CD4-positive, CD25-positive, alpha-beta regulatory T cell (primary cell): ENCODE results near the gene ANO1. TPM values are rescaled to one million over a fixed set of nuclear protein-coding genes. Genes with fewer than 3 reads are reported as not detected.

ENCODE experiments used
- ATAC-seq, 2 donors: fragments of 150-1000 bp; cut with Tn5 transposase; one replicate each; pipeline ENCODE4 v1.10.0; 2021; ENCODE audit warnings: low read depth in 2 of 2, moderate number of reproducible peaks in 2 of 2, moderate library complexity in 1 of 2
- DNase-seq, 3 donors: peaks; one replicate each; pipeline versions ENCODE4 v3.0.0 to v3.0.0-alpha.2; 2012 to 2022; ENCODE audit warnings: mixed read lengths in 1 of 3
- H3K27ac ChIP-seq: one replicate; pipeline ENCODE4 v1.7.0; 2013; ENCODE audit warnings: mild to moderate bottlenecking, low read length; ENCODE audit not compliant: insufficient read depth, poor library complexity, severe bottlenecking
- H3K27me3 ChIP-seq: one replicate; pipeline ENCODE4 v1.7.0; 2013; ENCODE audit warnings: low read length; ENCODE audit not compliant: control insufficient read depth, insufficient read depth
- H3K36me3 ChIP-seq: one replicate; pipeline ENCODE4 v1.7.0; 2013; ENCODE audit warnings: mild to moderate bottlenecking, low read length, moderate library complexity; ENCODE audit not compliant: control insufficient read depth, insufficient read depth
- H3K4me1 ChIP-seq: 2 replicates; pipeline ENCODE4 v1.7.0; 2013; ENCODE audit warnings: mild to moderate bottlenecking, low read length; ENCODE audit not compliant: insufficient read depth, control insufficient read depth, poor library complexity, severe bottlenecking
- H3K4me3 ChIP-seq: one replicate; pipeline ENCODE4 v1.7.0; 2013; ENCODE audit warnings: low read depth, mild to moderate bottlenecking, low read length, moderate library complexity
- H3K9me3 ChIP-seq, 2 experiments: 1 replicate in 1 of 2; 2 replicates in 1 of 2; pipeline ENCODE4 v1.7.0; 2013; ENCODE audit warnings: low read length in 2 of 2, mild to moderate bottlenecking in 1 of 2, moderate library complexity in 1 of 2; ENCODE audit not compliant: control insufficient read depth in 2 of 2
- H3K27ac Mint-ChIP-seq, 3 donors: one replicate each; pipeline ENCODE4 v1.8.0; 2020 to 2022; ENCODE audit warnings: mild to moderate bottlenecking in 3 of 3, mixed read lengths in 3 of 3, moderate library complexity in 2 of 3
- H3K27me3 Mint-ChIP-seq: one replicate; pipeline ENCODE4 v1.8.0; 2022; ENCODE audit warnings: mild to moderate bottlenecking, mixed read lengths
- H3K36me3 Mint-ChIP-seq: one replicate; pipeline ENCODE4 v1.8.0; 2020; ENCODE audit warnings: mixed read lengths
- H3K4me1 Mint-ChIP-seq, 4 donors: one replicate each; pipeline ENCODE4 v1.8.0; 2020 to 2022; ENCODE audit warnings: mixed read lengths in 4 of 4, mild to moderate bottlenecking in 1 of 4
- H3K4me3 Mint-ChIP-seq, 4 donors: one replicate each; pipeline ENCODE4 v1.8.0; 2020 to 2022; ENCODE audit warnings: mild to moderate bottlenecking in 4 of 4, mixed read lengths in 4 of 4, moderate library complexity in 3 of 4
- H3K9me3 Mint-ChIP-seq, 7 donors: one replicate each; pipeline ENCODE4 v1.8.0; 2020 to 2022; ENCODE audit warnings: mixed read lengths in 7 of 7, mild to moderate bottlenecking in 3 of 7, moderate library complexity in 2 of 7
- polyA plus RNA-seq, 4 donors: library from polyadenylated mRNA; unstranded; fragments of 300-500 nt; fragmentation: Illumina TruSeq; gene quantifications; one replicate each; pipeline ENCODE4 v1.2.3, GENCODE V29; 2021
- total RNA-seq: library from RNA; stranded (reverse); gene quantifications from one replicate; pipeline ENCODE4 v1.2.3, GENCODE V29; 2022

The ANO1 gene
- total and polyA plus RNA-seq, 5 donors from 2014 or later = not detected

DNA sequence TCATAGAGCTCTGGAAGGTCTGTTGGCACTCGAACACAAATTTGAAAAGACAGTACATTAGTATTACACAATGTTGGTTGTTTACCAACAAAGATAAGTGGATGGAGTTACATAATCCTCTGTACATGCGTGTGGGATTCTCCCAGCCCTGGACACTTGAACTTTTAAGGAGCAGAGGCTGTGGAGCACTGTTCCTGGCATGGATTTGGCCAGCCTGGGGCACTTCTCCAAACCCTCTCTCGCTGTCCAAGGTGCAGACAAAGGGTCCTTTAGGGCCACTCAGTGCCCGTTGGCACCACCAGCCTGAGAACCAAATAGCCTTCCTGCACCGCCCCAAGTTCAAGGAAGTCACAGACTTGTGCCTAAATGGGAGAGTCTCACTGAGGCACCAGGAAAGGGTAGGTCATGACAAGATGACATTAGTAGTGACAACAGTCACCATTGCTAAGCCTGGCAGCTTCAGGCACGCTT, 1.6 kb upstream of the ANO1 start:
- H3K9me3 Mint-ChIP-seq = no peaks in the 10 kb centered on the region
- H3K4me3 Mint-ChIP-seq = no peak overlapping the region
- ATAC-seq (no peak), DNase-seq (no peak)
- Histone ChIP-seq H3K27ac (no peak overlapping the region), H3K27me3 (peaks cover 4% of the 10 kb centered on the region), H3K4me1 (no peaks in the 10 kb centered on the region), H3K4me3 (no peak overlapping the region), H3K36me3 (no peaks in the 10 kb centered on the region), H3K9me3 (no peaks in the 10 kb centered on the region)
- peaks cover 66% of the 10 kb centered on the region for H3K27me3 Mint-ChIP-seq
- H3K36me3 Mint-ChIP-seq = no peaks in the 10 kb centered on the region
- peak overlapping the region in 1 of 3 donors; percentile 20 for H3K27ac Mint-ChIP-seq
- H3K4me1 Mint-ChIP-seq = peaks cover 0 to 6% (median 0%) of the 10 kb centered on the region in 4 donors

DNA sequence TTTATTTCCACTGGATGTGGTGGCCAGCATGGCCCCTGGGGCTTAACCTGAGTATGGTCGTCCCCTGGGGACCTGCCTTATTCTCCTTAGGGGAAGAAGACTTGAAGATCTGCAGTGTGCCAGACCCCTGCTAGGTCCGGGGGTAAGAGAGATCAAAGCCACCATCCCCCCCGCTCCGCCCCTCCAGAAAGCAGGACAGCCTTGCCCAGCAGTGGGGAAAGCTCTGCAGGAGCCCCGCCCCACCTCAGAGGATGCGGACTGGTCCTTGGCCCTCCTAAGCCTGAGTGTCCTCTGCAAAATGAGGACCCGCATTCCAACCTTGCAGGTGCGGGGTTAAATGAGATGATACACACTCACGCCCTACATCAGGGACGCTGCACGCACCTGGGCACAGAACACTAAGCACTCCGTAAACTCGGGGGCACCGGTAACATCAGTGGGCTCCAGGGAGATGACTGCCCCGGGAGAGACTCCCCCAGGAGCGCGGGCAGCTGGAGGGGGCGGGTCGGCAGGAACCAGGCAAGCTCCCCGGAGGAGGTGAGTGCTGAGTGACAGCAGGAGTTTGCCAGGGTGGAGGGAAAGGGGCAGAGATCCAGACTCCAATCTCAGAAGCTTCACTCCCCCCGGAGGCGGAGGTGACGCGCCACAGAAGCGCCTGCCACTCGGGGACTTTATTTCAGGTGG, 564 bp upstream of the ANO1 start:
- Histone ChIP-seq H3K36me3 (no peaks in the 10 kb centered on the region), H3K4me3 (no peak overlapping the region), H3K27ac (no peak overlapping the region), H3K4me1 (no peaks in the 10 kb centered on the region), H3K9me3 (no peaks in the 10 kb centered on the region), H3K27me3 (peaks cover 4% of the 10 kb centered on the region)
- no peaks in the 10 kb centered on the region for H3K9me3 Mint-ChIP-seq
- no peak overlapping the region for H3K4me3 Mint-ChIP-seq
- ATAC-seq = no peak
- DNase-seq = no peak
- peaks cover 60% of the 10 kb centered on the region for H3K27me3 Mint-ChIP-seq
- no peaks in the 10 kb centered on the region for H3K36me3 Mint-ChIP-seq
- peaks cover 0 to 6% (median 0%) of the 10 kb centered on the region in 4 donors for H3K4me1 Mint-ChIP-seq
- no peak overlapping the region for H3K27ac Mint-ChIP-seq

DNA sequence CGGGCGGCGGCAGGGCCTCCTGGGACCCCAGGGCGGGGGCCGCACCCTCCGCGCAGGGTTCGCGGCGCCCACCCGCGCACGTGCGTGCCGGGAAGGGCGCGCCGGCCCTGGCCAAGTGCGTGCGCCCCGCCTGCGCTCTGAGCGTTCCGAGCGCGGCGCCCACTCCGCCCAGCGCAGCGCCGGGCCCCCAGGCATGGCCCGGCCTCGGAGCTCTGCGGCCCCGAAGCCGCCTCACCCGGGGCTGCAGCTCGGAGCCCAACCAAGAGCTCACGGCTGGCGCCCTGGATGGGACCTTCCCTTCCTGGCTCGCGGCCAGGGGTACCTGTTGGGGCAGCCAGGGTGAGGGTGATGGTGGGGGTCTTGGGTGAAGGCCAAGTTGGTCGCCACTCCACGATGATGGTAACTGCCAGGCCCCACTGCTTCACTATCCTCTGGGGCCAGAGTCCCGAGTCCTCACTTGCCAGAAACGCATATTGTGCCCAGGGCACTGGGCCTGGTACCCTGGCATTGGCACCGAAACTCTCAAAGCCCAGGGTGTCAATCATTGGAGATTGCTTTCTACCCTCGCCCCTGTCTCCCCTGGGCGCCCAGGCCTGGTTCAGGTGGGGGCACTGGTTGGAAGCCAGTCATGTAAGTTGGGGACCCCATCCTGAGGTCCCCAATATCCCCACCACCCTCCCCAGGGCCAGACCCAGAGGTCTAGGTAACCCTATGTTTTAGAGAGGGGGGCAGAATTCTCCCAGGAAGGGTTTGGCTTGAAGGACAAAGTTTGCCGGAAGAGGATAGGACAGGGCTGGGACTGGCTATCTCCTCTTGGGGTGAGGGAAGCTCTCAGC, 882 bp downstream of the ANO1 start:
- Histone ChIP-seq H3K27ac (no peak overlapping the region), H3K9me3 (no peaks in the 10 kb centered on the region), H3K36me3 (no peaks in the 10 kb centered on the region), H3K4me1 (no peaks in the 10 kb centered on the region), H3K27me3 (no peaks in the 10 kb centered on the region), H3K4me3 (no peak overlapping the region)
- no peak for DNase-seq
- Mint-ChIP-seq H3K4me1 (no peaks in the 10 kb centered on the region), H3K9me3 (no peaks in the 10 kb centered on the region), H3K27ac (no peak overlapping the region), H3K4me3 (no peak overlapping the region), H3K36me3 (no peaks in the 10 kb centered on the region), H3K27me3 (peaks cover 47% of the 10 kb centered on the region)
- no peak for ATAC-seq

- ATAC-seq (no peak), DNase-seq (no peak)
- Histone ChIP-seq H3K4me1 (no peaks in the 10 kb centered on the region), H3K9me3 (no peaks in the 10 kb centered on the region), H3K36me3 (no peaks in the 10 kb centered on the region), H3K27me3 (no peaks in the 10 kb centered on the region), H3K4me3 (no peak overlapping the region), H3K27ac (no peak overlapping the region)
- Mint-ChIP-seq H3K9me3 (no peaks in the 10 kb centered on the region), H3K4me3 (no peak overlapping the region), H3K4me1 (no peaks in the 10 kb centered on the region), H3K27ac (no peak overlapping the region), H3K36me3 (no peaks in the 10 kb centered on the region), H3K27me3 (peaks cover 41% of the 10 kb centered on the region)
Measured at GRCh38 chr11:70079691-70080090, 1.6 kb downstream of the ANO1 start.

- no peaks in the 10 kb centered on the region for H3K4me1 Mint-ChIP-seq
- ATAC-seq = no peak
Measured at GRCh38 chr11:70080763-70081162, 2.6 kb downstream of the ANO1 start.

DNA sequence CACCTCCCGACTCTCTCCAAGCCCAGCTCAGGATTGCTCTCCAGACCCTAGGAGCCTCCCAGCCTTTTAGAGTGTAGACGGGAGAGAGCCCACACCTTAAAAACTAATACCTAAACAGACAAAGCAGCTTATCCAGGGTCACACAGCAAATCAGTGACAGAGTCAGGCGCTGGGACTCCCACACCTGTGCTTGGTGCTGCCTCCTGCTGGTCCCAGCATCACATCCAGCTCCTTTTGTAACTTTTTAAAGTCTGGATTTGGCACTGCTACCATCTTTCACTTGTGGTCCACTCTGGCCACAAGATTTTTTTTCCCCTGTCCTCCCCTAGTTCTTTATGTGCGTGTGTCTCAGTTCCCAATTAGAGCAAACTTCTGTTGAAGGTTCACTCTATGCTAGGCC, 4.7 kb downstream of the ANO1 start:
- no peaks in the 10 kb centered on the region for H3K36me3 Mint-ChIP-seq
- DNase-seq = no peak
- H3K4me3 Mint-ChIP-seq = no peak overlapping the region
- Histone ChIP-seq H3K36me3 (no peaks in the 10 kb centered on the region), H3K27me3 (no peaks in the 10 kb centered on the region), H3K4me3 (no peak overlapping the region), H3K27ac (no peak overlapping the region), H3K9me3 (no peaks in the 10 kb centered on the region), H3K4me1 (no peaks in the 10 kb centered on the region)
- H3K27ac Mint-ChIP-seq = no peak overlapping the region
- peaks cover 23% of the 10 kb centered on the region for H3K27me3 Mint-ChIP-seq
- no peaks in the 10 kb centered on the region for H3K4me1 Mint-ChIP-seq
- H3K9me3 Mint-ChIP-seq = peaks cover 0 to 2% (median 0%) of the 10 kb centered on the region in 7 donors
- ATAC-seq = no peak

More at GRCh38 chr11:70080763-70081162, 2.6 kb downstream of the ANO1 start:
- Histone ChIP-seq H3K4me1 (no peaks in the 10 kb centered on the region), H3K27me3 (no peaks in the 10 kb centered on the region), H3K4me3 (no peak overlapping the region), H3K27ac (no peak overlapping the region), H3K9me3 (no peaks in the 10 kb centered on the region), H3K36me3 (no peaks in the 10 kb centered on the region)
- Mint-ChIP-seq H3K27me3 (peaks cover 37% of the 10 kb centered on the region), H3K36me3 (no peaks in the 10 kb centered on the region), H3K4me3 (no peak overlapping the region), H3K9me3 (no peaks in the 10 kb centered on the region), H3K27ac (no peak overlapping the region)
- DNase-seq = no peak

DNA sequence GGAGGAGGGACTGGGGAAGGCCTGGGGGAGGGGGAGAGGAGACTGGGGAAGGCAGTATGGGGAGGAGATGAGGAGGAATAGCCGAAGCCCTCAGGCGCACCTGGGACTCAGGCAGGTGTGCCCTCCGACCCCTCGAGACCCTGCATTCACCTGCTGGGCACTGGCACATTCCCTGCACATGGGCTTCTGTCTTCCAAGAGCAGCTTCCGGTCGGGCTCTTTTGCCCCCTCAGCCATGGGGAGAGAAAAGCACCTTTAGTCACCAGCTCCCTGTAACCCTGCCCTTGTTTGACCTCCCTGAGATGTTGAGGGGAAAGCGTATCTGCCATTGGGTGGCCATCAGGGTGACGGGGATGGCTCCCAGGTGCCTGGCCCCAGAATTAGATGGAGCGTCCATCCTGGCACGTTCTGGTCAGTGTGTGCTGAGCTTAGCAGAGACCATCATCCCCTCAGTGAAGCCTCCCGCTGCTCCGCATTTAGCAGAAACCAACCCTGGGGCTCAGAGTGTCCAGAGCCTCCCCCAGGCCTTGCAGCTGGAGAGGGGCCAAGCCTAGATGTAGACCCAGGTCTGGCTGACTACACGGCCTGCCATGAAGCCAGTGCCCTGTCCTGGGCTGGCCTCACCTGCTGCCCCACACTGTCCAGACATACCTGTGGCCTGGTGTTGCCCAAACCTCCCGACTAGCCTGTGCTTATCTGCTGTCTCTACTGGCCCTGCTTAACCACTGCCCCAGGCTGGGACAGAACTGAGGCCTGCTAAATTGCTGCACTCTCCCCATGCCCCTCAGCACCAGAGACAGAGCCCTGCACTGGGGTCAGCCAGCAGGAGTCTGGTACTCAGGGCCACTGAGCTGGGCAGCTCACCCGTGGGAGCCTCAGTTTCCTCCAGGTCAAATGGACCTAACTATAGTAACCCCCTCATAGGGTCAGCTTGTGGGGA, 6.2 kb downstream of the ANO1 start:
- Mint-ChIP-seq H3K4me1 (no peaks in the 10 kb centered on the region), H3K4me3 (no peak overlapping the region), H3K27ac (no peak overlapping the region), H3K27me3 (peaks cover 25% of the 10 kb centered on the region), H3K36me3 (no peaks in the 10 kb centered on the region), H3K9me3 (peaks cover 0 to 2% (median 0%) of the 10 kb centered on the region in 7 donors)
- H3K36me3 ChIP-seq = no peaks in the 10 kb centered on the region
- ATAC-seq = no peak
- H3K4me1 ChIP-seq = no peaks in the 10 kb centered on the region
- no peak overlapping the region for H3K4me3 ChIP-seq
- H3K27me3 ChIP-seq = no peaks in the 10 kb centered on the region
- no peak overlapping the region for H3K27ac ChIP-seq
- no peak for DNase-seq
- H3K9me3 ChIP-seq = no peaks in the 10 kb centered on the region
